ENCODE results near the gene UFSP2.

The UFSP2 gene

GRCh38 chr4:185352741-185353140 is 73.0 kb downstream of the UFSP2 start:
- H3K36me3 ChIP-seq (ENCODE audit: insufficient read depth): no peaks in the 10 kb centered on the region
- H3K4me3 ChIP-seq (IDR thresholded peaks at IDR 0.05; ENCODE audit: insufficient read depth, low read depth, low read length): no peak overlapping the region
- H3K9ac ChIP-seq: no peak overlapping the region
- H3K4me1 ChIP-seq (ENCODE audit: low read depth, poor library complexity, severe bottlenecking): peaks cover 58% of the 10 kb centered on the region
- H3K27ac ChIP-seq: peak overlapping the region; percentile 41
- H3K27me3 ChIP-seq (ENCODE audit: insufficient read depth, low read depth): no peaks in the 10 kb centered on the region
- H3K4me2 ChIP-seq: peak overlapping the region; percentile 37
- TF ChIP-seq CTCF (conservative IDR thresholded peaks at IDR 0.05; ENCODE audit: low read depth, low read length): no peak
- H2AFZ ChIP-seq (ENCODE audit: low read depth): no peak overlapping the region
- H3K79me2 ChIP-seq (ENCODE audit: insufficient read depth, low read depth): no peaks in the 10 kb centered on the region
- no peaks in the 10 kb centered on the region for H4K20me1 ChIP-seq (ENCODE audit: insufficient read depth)

- Histone ChIP-seq H3K27ac (peak overlapping the region; percentile 41), H3K36me3 (ENCODE audit: insufficient read depth) (no peaks in the 10 kb centered on the region), H4K20me1 (ENCODE audit: insufficient read depth) (no peaks in the 10 kb centered on the region), H2AFZ (ENCODE audit: low read depth) (no peak overlapping the region), H3K4me1 (ENCODE audit: low read depth, poor library complexity, severe bottlenecking) (peaks cover 53% of the 10 kb centered on the region), H3K27me3 (ENCODE audit: insufficient read depth, low read depth) (no peaks in the 10 kb centered on the region), H3K79me2 (ENCODE audit: insufficient read depth, low read depth) (no peaks in the 10 kb centered on the region), H3K9ac (no peak overlapping the region), H3K4me3 (IDR thresholded peaks at IDR 0.05; ENCODE audit: insufficient read depth, low read depth, low read length) (no peak overlapping the region), H3K4me2 (peak overlapping the region; percentile 37; the same call in 1 of the 2 replicates)
- TF ChIP-seq CTCF (conservative IDR thresholded peaks at IDR 0.05; ENCODE audit: low read depth, low read length): no peak
Observed at GRCh38 chr4:185352202-185352601, 73.6 kb downstream of the UFSP2 start.

GRCh38 chr4:185351691-185352090 is 74.1 kb downstream of the UFSP2 start:
- Histone ChIP-seq H3K9ac (no peak overlapping the region), H3K4me3 (IDR thresholded peaks at IDR 0.05; ENCODE audit: insufficient read depth, low read depth, low read length) (no peak overlapping the region), H3K4me2 (no peak overlapping the region), H3K36me3 (ENCODE audit: insufficient read depth) (no peaks in the 10 kb centered on the region), H3K4me1 (ENCODE audit: low read depth, poor library complexity, severe bottlenecking) (peaks cover 48% of the 10 kb centered on the region), H3K27ac (no peak overlapping the region), H4K20me1 (ENCODE audit: insufficient read depth) (no peaks in the 10 kb centered on the region), H2AFZ (ENCODE audit: low read depth) (no peak overlapping the region), H3K79me2 (ENCODE audit: insufficient read depth, low read depth) (no peaks in the 10 kb centered on the region), H3K27me3 (ENCODE audit: insufficient read depth, low read depth) (no peaks in the 10 kb centered on the region)
- no peak for TF ChIP-seq CTCF (conservative IDR thresholded peaks at IDR 0.05; ENCODE audit: low read depth, low read length)
